H1 (cell line): ENCODE results near the gene PELI2. TPM values are rescaled to one million over a fixed set of nuclear protein-coding genes. Genes with fewer than 3 reads are reported as not detected.

Experiments used
- CTCF ChIA-PET: fragments of 300-600 bp; sonication (Branson Sonifier 250); formaldehyde crosslinking; loops from one replicate; lab custom pipeline; 2021; ENCODE audit not compliant: partially characterized antibody; lab: Charles Lee
- POLR2A ChIA-PET: fragments of 300-600 bp; sonication (Branson Sonifier 250); formaldehyde crosslinking; loops from one replicate; lab custom pipeline; 2021; ENCODE audit warnings: inconsistent platforms; ENCODE audit not compliant: partially characterized antibody; lab: Charles Lee
- DNase-seq, 2 experiments: peaks; one replicate each; pipeline versions ENCODE4 v3.0.0 to v3.0.0-alpha.2; 2010 to 2022; ENCODE audit warnings: low spot score in 2 of 2, low read depth in 1 of 2, mixed read lengths in 1 of 2
- FAIRE-seq: peaks from 2 replicates; lab custom pipeline; 2011; peaks lifted over from hg19 to GRCh38; lab: Jason Lieb, UNC
- H2AFZ ChIP-seq: 2 replicates; pipeline ENCODE4 v1.8.1; 2012; ENCODE audit warnings: low read length, inconsistent platforms
- H2AK5ac ChIP-seq: 2 replicates; pipeline ENCODE4 v1.6.1; 2013; ENCODE audit warnings: low read depth, low read length
- H2BK120ac ChIP-seq: replicated peaks from 2 replicates; pipeline ENCODE3; 2013; ENCODE audit warnings: low read depth, low read length, inconsistent platforms
- H2BK12ac ChIP-seq: 2 replicates; pipeline ENCODE4 v1.6.1; 2013; ENCODE audit warnings: low read depth, low read length
- H2BK15ac ChIP-seq: 2 replicates; pipeline ENCODE4 v1.6.1; 2013; ENCODE audit warnings: low read length
- H2BK20ac ChIP-seq: 2 replicates; pipeline ENCODE4 v1.6.1; 2013; ENCODE audit warnings: low read length
- H2BK5ac ChIP-seq: 2 replicates; pipeline ENCODE4 v1.6.1; 2013; ENCODE audit warnings: low read depth, low read length
- H3K14ac ChIP-seq: 2 replicates; pipeline ENCODE4 v1.6.1; 2013; ENCODE audit warnings: inconsistent platforms; ENCODE audit not compliant: insufficient read length
- H3K18ac ChIP-seq: 2 replicates; pipeline ENCODE4 v1.6.1; 2013; ENCODE audit warnings: low read length; ENCODE audit errors: extremely low read depth
- H3K23ac ChIP-seq: 2 replicates; pipeline ENCODE4 v1.6.1; 2013; ENCODE audit warnings: inconsistent platforms; ENCODE audit not compliant: insufficient read length
- H3K23me2 ChIP-seq: 2 replicates; pipeline ENCODE4 v1.6.1; 2013; ENCODE audit warnings: low read depth, low read length
- H3K27ac ChIP-seq: 2 replicates; pipeline ENCODE4 v1.6.1; 2011; ENCODE audit warnings: low read depth, low read length, inconsistent platforms
- H3K27me3 ChIP-seq, 4 experiments: replicated peaks in 1 of 4; 1 replicate in 1 of 4; 2 replicates in 3 of 4; pipeline versions ENCODE4 v1.6.1 to v1.8.1; 2011 to 2013; ENCODE audit warnings: low read length in 3 of 4, mild to moderate bottlenecking in 3 of 4, inconsistent platforms in 2 of 4, mixed read lengths in 2 of 4, moderate library complexity in 1 of 4; ENCODE audit not compliant: control insufficient read depth in 3 of 4, insufficient read depth in 3 of 4; ENCODE audit errors: extremely low read depth in 1 of 4
- H3K36me3 ChIP-seq, 4 experiments: 2 replicates each; pipeline versions ENCODE4 v1.6.1 to v1.8.1; 2011 to 2013; ENCODE audit warnings: mild to moderate bottlenecking in 4 of 4, low read length in 3 of 4, moderate library complexity in 2 of 4, control low read depth in 1 of 4, inconsistent platforms in 1 of 4; ENCODE audit not compliant: insufficient read depth in 4 of 4, control insufficient read depth in 2 of 4
- H3K4ac ChIP-seq: replicated peaks from 2 replicates; pipeline ENCODE3; 2013; ENCODE audit warnings: low read length, low read depth, mixed read lengths, inconsistent platforms; ENCODE audit not compliant: insufficient read length
- H3K4me1 ChIP-seq, 4 experiments: replicated peaks in 1 of 4; 1 replicate in 1 of 4; 2 replicates in 3 of 4; pipeline versions ENCODE4 v1.6.1 to v1.8.1; 2011 to 2013; ENCODE audit warnings: low read length in 3 of 4, inconsistent platforms in 2 of 4, mixed read lengths in 1 of 4; ENCODE audit not compliant: insufficient read depth in 4 of 4, control insufficient read depth in 3 of 4
- H3K4me2 ChIP-seq, 2 experiments: 2 replicates each; pipeline versions ENCODE4 v1.6.1 to v1.8.1; 2011 to 2013; ENCODE audit warnings: low read depth in 2 of 2, low read length in 2 of 2, control low read depth in 1 of 2, inconsistent platforms in 1 of 2, mild to moderate bottlenecking in 1 of 2; ENCODE audit not compliant: insufficient read depth in 1 of 2
- H3K4me3 ChIP-seq, 4 experiments: fragments of 200-600, 300-600 bp in 1 of 4; sonication (generic), shearing (Covaris generic), sonication (Bioruptor Twin) in 1 of 4; 2 replicates each; pipeline versions ENCODE4 v1.5.1 to v1.8.1; 2011 to 2016; ENCODE audit warnings: low read length in 4 of 4, low read depth in 3 of 4, control low read depth in 2 of 4, inconsistent platforms in 2 of 4, mild to moderate bottlenecking in 2 of 4, mixed read lengths in 1 of 4, moderate library complexity in 1 of 4; ENCODE audit not compliant: insufficient read depth in 2 of 4; ENCODE audit errors: extremely low read depth in 1 of 4
- H3K56ac ChIP-seq: replicated peaks from 2 replicates; pipeline ENCODE3; 2013; ENCODE audit warnings: low read depth, mild to moderate bottlenecking, mixed read lengths, low read length, inconsistent platforms; ENCODE audit not compliant: insufficient read length
- H3K79me1 ChIP-seq: 2 replicates; pipeline ENCODE4 v1.6.1; 2013; ENCODE audit warnings: low read depth, low read length, control low read depth
- H3K79me2 ChIP-seq, 2 experiments: 2 replicates each; pipeline versions ENCODE4 v1.6.1 to v1.8.1; 2012 to 2013; ENCODE audit warnings: low read length in 2 of 2, mild to moderate bottlenecking in 2 of 2, inconsistent platforms in 1 of 2; ENCODE audit not compliant: insufficient read depth in 2 of 2, control insufficient read depth in 1 of 2
- H3K9ac ChIP-seq, 4 experiments: replicated peaks in 1 of 4; 1 replicate in 1 of 4; 2 replicates in 3 of 4; pipeline versions ENCODE4 v1.6.1 to v1.8.1; 2011 to 2013; ENCODE audit warnings: low read depth in 3 of 4, low read length in 3 of 4, control low read depth in 2 of 4, mild to moderate bottlenecking in 2 of 4, moderate library complexity in 2 of 4, inconsistent platforms in 1 of 4; ENCODE audit errors: extremely low read depth in 1 of 4
- H3K9me3 ChIP-seq, 2 experiments: 2 replicates each; pipeline versions ENCODE4 v1.6.1 to v1.8.1; 2012 to 2013; ENCODE audit warnings: mild to moderate bottlenecking in 2 of 2, moderate library complexity in 2 of 2, control low read depth in 1 of 2, inconsistent platforms in 1 of 2, low read depth in 1 of 2, low read length in 1 of 2, mixed read lengths in 1 of 2; ENCODE audit not compliant: insufficient read depth in 2 of 2
- H4K20me1 ChIP-seq, 2 experiments: replicated peaks in 1 of 2; 2 replicates each; pipeline versions ENCODE3 to v1.8.1; 2011 to 2013; ENCODE audit warnings: inconsistent platforms in 2 of 2, low read length in 2 of 2, mild to moderate bottlenecking in 1 of 2; ENCODE audit not compliant: insufficient read depth in 2 of 2, control insufficient read depth in 1 of 2
- H4K5ac ChIP-seq: 2 replicates; pipeline ENCODE4 v1.6.1; 2013; ENCODE audit warnings: low read length, low read depth, mixed read lengths, inconsistent platforms; ENCODE audit not compliant: insufficient read length
- H4K8ac ChIP-seq: 2 replicates; pipeline ENCODE4 v1.8.0; 2013; ENCODE audit warnings: mild to moderate bottlenecking, moderate library complexity, low read length, inconsistent platforms; ENCODE audit not compliant: insufficient read depth; ENCODE audit errors: extremely low read depth
- H4K91ac ChIP-seq: replicated peaks from 2 replicates; pipeline ENCODE3; 2013; ENCODE audit warnings: low read length, mixed read lengths, inconsistent platforms; ENCODE audit not compliant: insufficient read length
- CBX5 ChIP-seq: fragments of 300-800, 300-1000 bp; sonication (generic); IDR thresholded peaks from 2 replicates; pipeline ENCODE4 v1.7.1; 2016; ENCODE audit warnings: antibody characterized with exemption, low read length, low read depth
- CEBPB ChIP-seq: IDR thresholded peaks from 2 replicates; pipeline ENCODE4 v1.6.1; 2012; ENCODE audit warnings: low read depth, low read length
- GTF2F1 ChIP-seq: IDR thresholded peaks from 2 replicates; pipeline ENCODE4 v1.6.1; 2012; ENCODE audit warnings: low read depth, low read length, improper control_type of control experiment, borderline replicate concordance
- HDAC2 ChIP-seq, 2 experiments: fragments of 300-600 bp in 1 of 2; sonication (generic) in 1 of 2; IDR thresholded peaks; 2 replicates each; pipeline ENCODE4 v1.6.1; 2011 to 2012; ENCODE audit warnings: low read depth in 2 of 2, low read length in 2 of 2, mild to moderate bottlenecking in 2 of 2, moderate library complexity in 2 of 2, borderline replicate concordance in 1 of 2, inconsistent platforms in 1 of 2
- NRF1 ChIP-seq: IDR thresholded peaks from 2 replicates; pipeline ENCODE4 v1.6.1; 2011; ENCODE audit warnings: mild to moderate bottlenecking, low read depth, low read length, improper control_type of control experiment
- RXRA ChIP-seq: IDR thresholded peaks from 2 replicates; pipeline ENCODE4 v1.6.1; 2011; ENCODE audit warnings: low read depth, mild to moderate bottlenecking, low read length, moderate library complexity; ENCODE audit not compliant: insufficient read depth
- WGBS, 2 experiments: shearing (Covaris generic) in 1 of 2; methylation state at CpG; one replicate each; pipeline versions ENCODE4 v1.1.6 to v1.1.7; 2013 to 2015; ENCODE audit warnings: low lambda C conversion rate in 2 of 2, mixed read lengths in 2 of 2, inconsistent platforms in 1 of 2, low coverage in 1 of 2, missing lambda C conversion rate in 1 of 2; ENCODE audit not compliant: insufficient replicate concordance in 2 of 2, insufficient coverage in 1 of 2, insufficient read length in 1 of 2; ENCODE audit errors: extremely low coverage in 1 of 2, missing lambda C conversion rate in 1 of 2; 5-methylcytosine and 5-hydroxymethylcytosine counted together
- polyA plus RNA-seq, 7 experiments: library from polyadenylated mRNA; depleted of rRNA in 3 of 7; stranded (reverse) in 5 of 7; unstranded in 2 of 7; fragments of >200 nt in 5 of 7; fragments of 200-250 nt in 2 of 7; gene quantifications; 1 replicate in 5 of 7; 2 replicates in 1 of 7; 4 replicates in 1 of 7; pipeline versions ENCODE4 v1.2.1 to v1.2.3, GENCODE V29; 2011 to 2013; ENCODE audit warnings: missing spikeins in 2 of 7, mixed read lengths in 2 of 7
- total RNA-seq: library from RNA; stranded (reverse); fragmentation: NEBNext Ultra II Directional; extraction: Animal tissue kit (Norgen Biotek cat#: 25700); gene quantifications from 2 replicates; pipeline ENCODE4 v1.2.1, GENCODE V29; 2021
- TF ChIP-seq, protein P1 (sequence below): IDR thresholded peaks from 2 replicates; pipeline ENCODE4 v1.6.1; 2012; ENCODE audit warnings: low read length, inconsistent platforms

PELI2 gene
- total and polyA plus RNA-seq, 2 of the 8 experiments (the other 6 are each of a cell fraction or from before 2014, with no cell fraction given): 14.6 to 25.7 TPM

DNA sequence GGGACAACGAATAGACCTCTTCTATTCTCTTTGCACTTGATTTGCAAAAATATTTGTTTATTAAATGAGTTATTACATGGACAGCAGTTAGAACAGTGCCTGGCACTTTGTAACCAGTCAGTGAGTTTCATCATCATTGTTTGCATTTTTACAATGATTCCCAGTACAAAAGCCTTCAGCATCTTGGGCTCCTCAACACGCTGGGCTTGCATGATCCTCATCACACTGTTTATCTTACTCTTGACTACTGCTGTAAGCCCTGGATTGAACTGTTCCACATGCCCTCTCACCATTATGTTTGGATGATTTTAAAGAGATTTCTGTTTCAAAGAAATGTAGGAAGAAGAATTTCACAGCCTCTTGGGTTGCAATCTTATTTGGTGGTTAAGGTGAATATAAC, 204.3 kb downstream of the PELI2 start:
- H2BK15ac ChIP-seq: no peak overlapping the region
- H3K79me2 ChIP-seq: no peaks in the 10 kb centered on the region
- no peaks in the 10 kb centered on the region for H3K23me2 ChIP-seq
- no peaks in the 10 kb centered on the region for H4K20me1 ChIP-seq
- no peak overlapping the region for H2BK5ac ChIP-seq
- H2BK120ac ChIP-seq: no peak overlapping the region
- H3K4me2 ChIP-seq: no peak overlapping the region
- no peak overlapping the region for H3K18ac ChIP-seq
- H3K4me1 ChIP-seq: no peaks in the 10 kb centered on the region
- no peak overlapping the region for H2BK12ac ChIP-seq
- POLR2A ChIA-PET: interaction anchor here (0.7 to 1.5 kb wide), 2 partner anchors 10 to 199 kb away, joined by 3 to 5 read pairs; no protein-coding TSS in a partner anchor
- TF ChIP-seq, protein P1, sequence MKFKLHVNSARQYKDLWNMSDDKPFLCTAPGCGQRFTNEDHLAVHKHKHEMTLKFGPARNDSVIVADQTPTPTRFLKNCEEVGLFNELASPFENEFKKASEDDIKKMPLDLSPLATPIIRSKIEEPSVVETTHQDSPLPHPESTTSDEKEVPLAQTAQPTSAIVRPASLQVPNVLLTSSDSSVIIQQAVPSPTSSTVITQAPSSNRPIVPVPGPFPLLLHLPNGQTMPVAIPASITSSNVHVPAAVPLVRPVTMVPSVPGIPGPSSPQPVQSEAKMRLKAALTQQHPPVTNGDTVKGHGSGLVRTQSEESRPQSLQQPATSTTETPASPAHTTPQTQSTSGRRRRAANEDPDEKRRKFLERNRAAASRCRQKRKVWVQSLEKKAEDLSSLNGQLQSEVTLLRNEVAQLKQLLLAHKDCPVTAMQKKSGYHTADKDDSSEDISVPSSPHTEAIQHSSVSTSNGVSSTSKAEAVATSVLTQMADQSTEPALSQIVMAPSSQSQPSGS: no peak
- no peak for TF ChIP-seq NRF1
- TF ChIP-seq GTF2F1: no peak
- no peak for TF ChIP-seq HDAC2 (IDR thresholded peaks at IDR 0.05; ENCODE audit: borderline replicate concordance in 1 of 2, low read depth in 2 of 2, low read length in 2 of 2)
- TF ChIP-seq CEBPB: no peak
- TF ChIP-seq CBX5: no peak
- no peak for TF ChIP-seq RXRA
- WGBS, 2 experiments: 88% methylated on average over 2 of the region's 2 CpGs; no CpG with 5 or more reads in 1 of the 2 experiments
- no peak overlapping the region for H3K9ac ChIP-seq
- H3K27me3 ChIP-seq: no peaks in the 10 kb centered on the region
- DNase-seq (no peak), FAIRE-seq (no peak)
- H2AFZ ChIP-seq: no peak overlapping the region
- H3K36me3 ChIP-seq: no peaks in the 10 kb centered on the region
- no peak overlapping the region for H3K4me3 ChIP-seq
- no peak overlapping the region for H4K8ac ChIP-seq
- H3K14ac ChIP-seq: no peak overlapping the region
- no peak overlapping the region for H4K91ac ChIP-seq
- no peak overlapping the region for H2AK5ac ChIP-seq
- H3K56ac ChIP-seq: no peak overlapping the region
- no peak overlapping the region for H3K27ac ChIP-seq
- no peaks in the 10 kb centered on the region for H3K79me1 ChIP-seq
- H3K9me3 ChIP-seq: peaks cover 0 to 4% of the 10 kb centered on the region in 2 experiments; a peak in 1 of 4 replicates
- CTCF ChIA-PET: interaction anchor here (2.5 kb wide), 1 partner anchor 17 kb away, joined by 9 read pairs; no protein-coding TSS in a partner anchor
- no peak overlapping the region for H3K23ac ChIP-seq
- H2BK20ac ChIP-seq: no peak overlapping the region
- H4K5ac ChIP-seq: no peak overlapping the region
- H3K4ac ChIP-seq: no peak overlapping the region
